NCI-H345 treated with DMSO at 0.1 percent for 48 hours (cell line): ENCODE results near the gene LSM14B.

Source experiments
- DNase-seq: peaks from one replicate; lab custom pipeline; 2025; ENCODE audit not compliant: unreplicated experiment; lab: John Stamatoyannopoulos, UW

LSM14B gene

DNA sequence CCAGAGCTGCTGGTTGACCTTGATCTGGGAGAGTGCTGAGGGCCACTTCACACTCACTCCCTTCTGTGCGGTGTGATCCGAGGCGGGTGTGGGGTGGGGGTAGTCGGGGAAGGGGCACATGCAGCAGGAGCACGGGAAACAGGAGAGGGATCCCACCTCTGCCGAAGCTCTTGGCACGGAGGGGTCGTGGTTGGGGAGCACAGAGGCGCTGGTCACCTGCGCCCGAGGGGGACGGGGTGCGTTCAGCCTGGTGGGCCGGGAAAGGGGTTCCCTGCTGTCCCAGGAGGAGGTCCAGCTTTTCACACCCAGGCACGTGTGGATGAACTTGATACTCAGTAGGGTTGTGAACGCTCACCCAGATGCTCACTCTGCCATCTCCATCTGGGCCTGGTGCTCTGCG, 38.6 kb downstream of the LSM14B start:
- no peak for DNase-seq

DNA sequence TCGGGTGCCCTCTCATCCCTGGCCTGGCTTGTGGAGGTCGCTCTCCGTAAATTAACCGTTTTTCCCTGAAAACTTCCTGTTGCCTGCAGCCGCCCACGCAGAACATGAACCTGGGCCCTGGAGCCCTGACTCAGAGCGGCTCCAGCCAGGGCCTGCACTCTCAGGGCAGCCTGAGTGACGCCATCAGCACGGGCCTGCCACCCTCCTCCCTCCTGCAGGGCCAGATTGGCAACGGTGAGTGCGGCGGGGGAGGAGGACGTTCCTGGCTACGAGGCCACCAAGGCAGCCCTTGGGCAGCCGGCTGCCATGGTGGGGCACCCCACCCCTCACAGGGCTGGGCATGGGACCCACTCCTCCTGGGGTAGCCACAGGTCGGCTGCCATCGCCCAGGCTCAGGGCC, 39.1 kb downstream of the LSM14B start:
- DNase-seq: no peak

DNA sequence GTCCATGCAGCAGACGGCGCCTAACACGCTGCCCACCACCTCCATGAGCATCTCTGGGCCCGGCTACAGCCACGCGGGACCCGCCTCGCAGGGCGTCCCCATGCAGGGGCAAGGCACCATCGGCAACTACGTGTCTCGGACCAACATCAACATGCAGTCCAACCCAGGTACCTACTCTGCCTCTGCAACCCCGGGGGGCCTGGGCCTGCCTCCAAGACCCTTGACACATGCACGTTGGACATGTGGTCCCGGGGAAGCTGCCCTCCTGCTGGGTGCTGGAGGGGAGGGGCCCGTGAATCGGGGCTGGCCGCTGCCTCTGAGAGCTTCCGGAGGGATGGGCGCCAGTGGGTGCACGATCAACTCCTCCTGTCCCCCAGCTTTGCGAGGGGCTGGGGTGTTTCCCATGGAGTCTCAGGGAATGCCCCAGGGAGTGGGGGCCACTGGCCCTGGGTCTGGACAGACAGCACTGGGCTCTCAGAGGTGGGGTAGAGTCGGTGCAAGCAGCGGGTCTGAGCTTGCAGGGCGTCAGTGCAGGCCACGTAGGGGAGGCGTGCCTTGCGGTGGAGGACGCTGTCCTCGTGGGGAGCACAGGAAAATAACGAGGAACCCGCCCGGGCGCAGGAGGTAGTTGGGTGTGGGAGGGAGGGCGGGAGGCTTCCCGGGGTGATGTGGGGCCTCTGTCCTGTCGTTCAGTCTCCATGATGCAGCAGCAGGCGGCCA, 40.6 kb downstream of the LSM14B start:
- DNase-seq: no peak

DNA sequence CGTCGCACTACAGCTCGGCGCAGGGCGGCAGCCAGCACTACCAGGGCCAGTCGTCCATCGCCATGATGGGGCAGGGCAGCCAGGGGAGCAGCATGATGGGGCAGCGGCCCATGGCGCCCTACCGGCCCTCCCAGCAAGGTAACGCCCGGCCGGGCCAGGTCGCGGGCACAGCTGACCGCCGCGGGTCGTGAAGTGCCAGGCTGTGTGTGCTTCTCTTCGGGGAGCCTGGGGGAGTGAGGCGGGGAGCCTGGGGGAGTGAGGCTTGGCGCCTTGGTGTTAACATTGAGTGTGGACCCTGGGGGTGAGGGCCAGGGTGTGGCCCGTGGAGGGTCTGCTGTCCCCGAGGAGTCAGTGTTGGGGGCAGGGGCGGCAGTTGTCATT, 41.2 kb downstream of the LSM14B start:
- no peak for DNase-seq

DNA sequence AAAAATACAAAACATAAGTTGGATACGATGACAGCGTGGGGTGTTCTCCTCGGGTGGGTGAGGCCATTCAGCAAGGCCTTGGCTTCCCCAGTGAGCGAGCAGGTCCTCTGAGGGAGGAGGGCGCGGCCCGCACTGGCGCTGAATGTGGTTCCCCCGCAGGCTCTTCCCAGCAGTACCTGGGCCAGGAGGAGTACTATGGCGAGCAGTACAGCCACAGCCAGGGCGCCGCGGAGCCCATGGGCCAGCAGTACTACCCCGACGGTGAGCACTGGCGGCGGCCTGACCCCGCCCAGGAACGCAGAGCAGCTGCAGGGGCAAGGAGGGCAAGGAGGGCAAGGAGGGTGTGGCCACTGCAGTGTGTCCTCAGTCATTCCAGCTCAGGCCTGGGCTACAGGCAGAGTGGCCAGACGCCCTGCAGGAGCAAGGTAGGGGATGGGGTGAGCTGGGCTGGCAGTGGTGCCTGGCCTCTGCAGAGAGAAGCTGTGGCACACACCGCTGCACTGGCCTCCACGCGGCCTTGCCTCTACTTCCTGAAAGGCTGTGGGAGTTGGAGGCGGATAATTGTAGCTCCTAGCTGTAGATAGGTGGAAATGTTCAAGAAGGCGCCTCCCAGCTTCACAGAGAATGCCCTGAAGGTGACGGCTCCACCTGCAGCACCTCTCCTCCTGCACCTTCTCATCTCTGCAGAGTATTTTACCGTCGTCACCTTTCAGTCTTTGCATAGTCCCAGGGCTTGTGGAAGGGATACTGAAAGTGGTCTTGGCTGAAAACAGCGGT, 41.9 kb downstream of the LSM14B start:
- no peak for DNase-seq

DNA sequence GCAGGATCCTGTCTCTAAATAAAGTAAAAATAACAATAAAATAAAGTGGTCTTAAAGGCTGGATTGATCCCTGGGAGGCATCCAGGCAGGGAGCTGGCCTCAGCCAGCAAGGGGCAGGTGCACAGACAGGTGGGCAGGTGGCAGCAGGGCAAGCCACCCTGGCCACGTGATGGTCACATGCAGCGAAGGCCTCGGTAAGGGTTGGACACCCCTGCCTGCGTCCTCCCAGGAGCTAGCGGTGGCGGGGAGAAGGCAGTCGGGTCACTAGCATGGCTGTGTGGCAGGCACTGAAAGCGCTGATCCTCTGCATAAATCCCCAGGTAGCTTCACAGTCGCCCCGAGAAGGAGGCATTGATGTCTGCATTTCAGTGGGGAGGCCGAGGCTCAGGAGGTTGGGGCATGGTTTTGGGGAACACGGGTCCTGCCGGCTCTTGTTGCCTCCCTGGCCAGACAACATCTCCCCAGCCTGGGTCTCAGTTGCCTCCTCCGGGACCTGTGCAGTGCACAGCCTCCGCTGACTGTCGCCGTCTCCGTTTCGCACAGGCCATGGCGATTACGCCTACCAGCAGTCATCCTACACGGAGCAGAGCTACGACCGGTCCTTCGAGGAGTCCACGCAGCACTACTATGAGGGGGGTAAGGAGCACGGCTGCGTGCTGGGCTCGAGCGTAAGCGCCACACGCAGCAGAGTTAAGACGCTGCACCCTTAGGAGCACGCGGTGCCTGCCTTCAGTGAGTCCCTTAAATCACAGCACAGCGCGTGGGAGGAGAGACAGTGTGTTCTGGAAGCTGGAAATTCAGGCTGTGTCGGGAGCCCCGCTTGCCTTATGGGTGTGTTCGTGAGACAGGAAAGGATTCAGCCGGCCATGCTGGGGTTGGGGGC, 42.8 kb downstream of the LSM14B start:
- no peak for DNase-seq

DNA sequence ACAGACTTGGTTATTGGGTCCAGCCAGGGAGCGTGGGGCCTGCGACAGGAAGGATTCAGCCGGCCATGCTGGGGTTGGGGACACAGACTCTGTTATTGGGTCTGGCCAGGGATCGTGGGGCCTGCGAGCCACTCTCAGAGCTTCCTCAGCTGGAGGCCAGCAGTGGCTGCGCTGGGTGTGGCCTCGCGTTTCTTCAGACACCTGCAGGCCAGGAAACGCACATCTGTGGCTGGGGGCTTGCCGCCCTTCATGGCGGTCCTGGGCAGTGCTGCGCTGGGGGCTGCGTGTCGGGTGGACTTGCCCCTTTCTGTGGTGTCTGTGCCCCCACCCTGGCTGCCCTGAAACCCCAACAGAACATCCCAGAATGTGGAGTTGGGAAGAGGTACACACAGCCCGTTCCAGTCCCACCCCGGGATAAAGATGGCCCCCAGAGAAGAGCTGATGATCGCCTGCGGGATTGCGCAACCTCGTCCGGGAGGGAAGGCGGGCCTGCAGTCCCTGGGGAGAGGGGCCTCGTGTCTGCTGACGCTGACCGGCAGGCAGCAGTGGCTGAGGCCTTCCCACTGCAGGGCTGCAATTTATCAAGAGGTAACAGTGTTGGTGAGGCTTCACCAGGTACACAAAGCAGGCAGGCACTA, 43.6 kb downstream of the LSM14B start:
- DNase-seq: no peak

DNA sequence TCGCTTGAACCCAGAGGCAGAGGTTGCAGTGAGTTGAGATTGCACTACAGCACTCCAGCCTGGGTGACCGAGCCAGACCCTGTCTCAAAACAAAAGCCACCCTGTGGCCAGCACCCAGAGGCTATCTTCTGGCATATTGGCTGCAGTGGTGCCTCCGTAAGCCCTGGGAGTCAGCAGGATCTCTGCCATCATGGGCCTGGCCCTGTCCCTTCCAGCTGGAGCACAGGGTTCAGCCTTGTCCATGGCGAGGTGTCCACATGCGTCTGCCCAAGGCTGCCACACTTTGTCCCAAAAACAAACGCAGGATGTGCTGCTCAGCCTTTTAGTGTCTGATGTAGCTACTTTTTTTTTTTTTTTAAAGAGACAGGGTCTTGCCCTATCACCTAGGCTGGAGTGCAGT, 45.2 kb downstream of the LSM14B start:
- DNase-seq: no peak

DNA sequence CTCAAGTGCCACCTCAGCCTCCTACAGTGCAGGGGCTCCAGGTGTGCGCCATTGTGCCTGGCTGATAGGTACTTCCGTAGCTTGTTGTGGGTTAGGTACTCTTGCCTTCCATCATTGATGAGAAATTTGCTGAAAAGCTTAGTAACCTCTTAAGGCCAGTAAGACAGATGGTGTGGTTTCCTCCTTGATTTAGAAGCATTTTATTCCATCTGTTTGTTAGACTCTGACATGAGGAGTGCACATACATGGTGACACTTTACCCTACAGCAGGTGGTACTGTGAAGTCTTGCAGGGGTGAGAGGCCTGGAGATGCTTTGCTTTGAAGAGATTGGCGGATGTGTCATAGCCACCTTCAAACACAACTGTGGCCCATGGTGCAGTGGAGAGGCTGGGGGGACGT, 45.8 kb downstream of the LSM14B start:
- no peak for DNase-seq

DNA sequence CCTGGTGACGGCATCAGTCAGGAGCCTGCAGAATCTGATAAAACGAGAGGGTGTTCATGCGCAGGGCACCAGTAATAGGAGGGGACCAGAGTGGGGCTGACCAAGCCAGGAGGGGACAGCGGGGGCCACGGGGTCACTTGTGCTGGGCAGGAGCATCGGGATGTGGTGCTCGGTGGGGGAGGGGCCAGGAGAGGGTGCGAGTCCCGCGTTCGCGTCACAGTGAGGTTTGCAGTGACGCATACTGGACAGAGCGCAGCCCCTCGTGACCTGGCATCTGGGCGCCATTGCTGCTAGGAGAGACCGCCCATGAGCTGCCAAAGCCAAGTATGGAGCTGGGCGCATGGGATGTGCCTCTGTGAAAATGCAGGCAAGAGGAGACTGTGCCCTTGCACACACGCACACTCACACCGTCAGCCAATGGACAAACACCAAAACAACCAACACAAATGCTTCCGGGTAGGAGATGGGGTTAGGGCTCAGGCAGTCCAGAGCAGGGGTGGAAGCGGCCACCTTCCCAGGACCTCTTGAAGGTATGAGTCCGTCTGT, 46.7 kb downstream of the LSM14B start:
- DNase-seq: no peak

DNA sequence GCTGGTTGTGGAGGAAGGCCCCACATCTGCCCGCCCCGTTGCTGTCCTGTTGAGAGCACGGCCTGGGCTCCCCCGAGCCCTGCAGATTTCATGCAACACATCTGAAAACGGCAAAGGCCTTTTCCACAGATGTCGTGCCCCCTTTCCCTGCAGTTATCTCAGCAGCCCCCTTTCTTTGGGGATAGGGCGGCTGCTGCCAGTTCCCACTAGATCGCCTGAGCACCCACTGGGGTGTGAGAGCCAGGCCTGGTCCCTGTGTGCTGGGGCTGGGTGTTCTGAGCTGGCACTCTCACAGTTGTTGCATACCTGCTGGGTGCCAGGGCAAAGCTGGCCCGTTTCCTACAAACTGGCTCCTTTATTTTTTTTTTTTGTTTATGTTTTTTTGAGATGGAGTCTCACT, 48.3 kb downstream of the LSM14B start:
- no peak for DNase-seq

DNA sequence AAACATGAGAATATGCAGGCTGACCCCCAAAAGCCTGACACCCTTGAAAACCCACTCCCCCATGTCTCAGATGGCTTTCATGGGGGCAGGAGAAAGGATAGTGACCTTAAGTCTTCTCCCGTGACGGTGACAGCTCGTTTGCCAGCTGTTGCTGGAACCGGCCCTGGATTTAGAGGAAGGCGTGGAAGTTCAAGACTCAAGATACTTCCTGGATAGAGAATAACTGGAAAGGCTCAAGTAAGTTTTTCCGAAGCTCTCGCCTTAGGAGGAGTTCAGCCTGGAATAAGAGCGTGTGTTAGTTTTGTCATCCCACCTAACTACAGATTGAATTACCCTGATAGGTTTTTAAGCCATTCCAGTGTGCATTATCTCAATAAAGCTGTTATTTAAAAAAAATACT, 49.0 kb downstream of the LSM14B start:
- DNase-seq: no peak

DNA sequence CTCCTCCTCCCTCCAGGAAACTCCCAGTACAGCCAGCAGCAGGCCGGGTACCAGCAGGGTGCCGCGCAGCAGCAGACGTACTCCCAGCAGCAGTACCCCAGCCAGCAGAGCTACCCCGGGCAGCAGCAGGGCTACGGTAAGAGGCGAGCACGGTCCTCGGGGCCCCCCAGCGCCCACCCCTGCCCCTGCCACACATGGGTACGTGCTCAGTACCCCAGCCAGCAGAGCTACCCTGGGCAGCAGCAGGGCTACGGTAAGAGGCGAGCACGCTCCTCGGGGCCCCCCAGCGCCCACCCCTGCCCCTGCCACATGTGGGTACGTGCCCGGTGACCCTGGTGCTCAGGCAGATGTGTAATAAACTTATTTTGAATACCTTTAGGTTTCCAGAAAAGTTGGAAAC, 50.4 kb downstream of the LSM14B start:
- no peak for DNase-seq

DNA sequence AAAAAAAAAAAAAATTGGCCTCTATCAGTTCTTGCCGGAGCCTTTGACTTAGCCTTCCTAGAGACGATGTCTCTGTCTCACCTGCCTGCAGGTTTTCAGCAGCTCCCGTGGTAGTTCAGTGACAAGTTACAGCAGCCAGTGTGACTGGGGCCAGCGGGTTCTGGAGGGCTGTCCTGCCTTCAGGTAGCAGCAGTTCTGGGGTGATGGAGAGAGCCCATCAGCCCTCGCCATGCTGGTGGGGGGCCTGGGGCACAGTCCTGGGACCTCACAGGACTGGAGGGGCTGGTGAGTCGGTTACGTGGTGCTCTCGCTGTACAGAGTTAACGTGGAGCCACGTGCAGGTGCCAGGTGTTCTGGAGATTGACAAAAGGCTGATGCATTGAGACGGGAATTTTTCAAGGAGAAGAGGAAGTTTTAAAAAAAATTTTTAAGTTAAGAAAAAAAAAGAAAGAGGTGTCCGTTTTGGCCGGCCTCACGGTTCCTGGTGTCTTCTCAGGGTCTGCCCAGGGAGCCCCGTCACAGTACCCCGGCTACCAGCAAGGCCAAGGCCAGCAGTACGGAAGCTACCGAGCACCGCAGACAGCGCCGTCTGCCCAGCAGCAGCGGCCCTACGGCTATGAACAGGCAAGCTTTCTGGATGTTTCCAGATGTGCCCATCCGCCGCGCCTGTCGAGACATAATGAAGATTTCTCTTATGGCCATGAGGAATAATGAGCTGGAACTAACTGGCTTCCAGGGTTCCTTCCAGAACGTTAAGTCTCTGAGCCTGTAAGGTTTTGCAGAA, 51.9 kb downstream of the LSM14B start:
- no peak for DNase-seq

DNA sequence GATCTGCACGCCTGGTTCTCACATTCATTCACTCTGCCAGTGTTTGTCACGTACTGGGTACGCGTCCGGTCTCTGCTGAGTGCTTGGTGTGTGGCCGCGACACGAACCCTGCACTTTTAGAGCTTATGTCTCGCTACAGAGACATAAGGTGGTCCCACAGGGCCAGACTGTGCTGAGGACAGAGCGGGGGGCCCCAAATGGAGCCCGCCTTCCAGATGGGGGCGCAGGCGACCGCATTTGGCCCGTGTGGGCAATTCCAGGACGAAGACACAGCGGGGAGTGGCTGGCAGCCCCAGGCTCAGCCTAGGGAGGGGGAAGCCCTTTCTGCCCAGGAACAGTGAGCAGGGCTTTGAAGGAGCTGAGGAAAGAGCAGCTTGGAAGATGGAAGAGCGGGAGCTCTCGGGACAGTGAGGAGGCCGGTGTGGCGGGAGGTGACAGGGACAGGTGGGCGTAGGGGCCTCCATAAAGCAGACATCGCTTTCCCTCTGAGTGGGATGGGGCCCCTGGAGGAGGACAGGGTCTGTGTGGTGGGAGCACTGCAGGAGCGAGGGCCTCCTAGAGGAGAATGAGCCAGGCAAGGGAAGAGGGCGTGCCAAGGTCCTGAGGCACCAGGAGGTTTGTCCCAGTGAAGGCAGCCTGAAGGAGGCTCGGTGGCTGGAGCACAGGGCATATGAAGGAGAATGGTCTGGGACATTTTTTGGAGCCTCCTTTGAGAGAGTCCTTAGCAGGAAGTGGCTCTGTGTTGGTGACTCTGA, 52.8 kb downstream of the LSM14B start:
- DNase-seq: no peak

DNA sequence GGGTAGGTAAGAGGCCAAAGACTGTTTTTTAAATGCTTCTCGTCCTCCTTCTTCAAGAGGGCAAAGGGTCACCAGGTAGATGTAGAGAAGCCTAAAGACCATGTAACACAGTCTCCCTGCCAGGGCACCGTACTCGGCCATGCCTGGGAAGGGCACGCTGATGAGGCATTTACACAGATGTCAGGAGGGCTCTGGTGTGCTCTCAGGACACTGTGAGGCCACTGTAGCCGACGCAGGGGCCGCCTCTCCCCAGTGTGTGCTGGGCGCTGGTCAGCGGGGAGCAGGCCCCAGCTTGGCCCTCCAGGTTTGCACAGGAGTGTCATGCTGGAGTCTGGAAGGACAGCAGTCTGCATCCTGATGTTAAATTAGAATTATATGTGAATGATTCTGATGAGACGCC, 53.4 kb downstream of the LSM14B start:
- no peak for DNase-seq

DNA sequence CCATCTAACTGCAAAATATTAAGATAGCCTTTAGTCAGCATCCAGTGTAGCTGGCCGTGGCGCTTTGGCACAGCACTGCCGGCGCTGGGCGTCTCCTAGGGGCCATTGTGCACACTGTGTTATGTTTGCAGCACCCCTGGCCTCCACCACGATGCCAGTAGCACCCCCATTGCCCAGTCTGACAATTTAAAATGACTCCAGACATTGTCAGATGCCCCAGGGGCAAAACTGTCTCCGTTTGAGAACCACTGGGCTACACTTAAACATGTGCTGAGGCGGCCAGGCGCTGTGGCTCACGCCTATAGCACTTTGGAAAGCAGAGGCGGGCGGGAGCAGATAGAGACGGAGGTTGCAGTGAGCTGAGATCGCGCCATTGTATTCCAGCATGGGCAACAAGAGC, 54.6 kb downstream of the LSM14B start:
- no peak for DNase-seq

DNA sequence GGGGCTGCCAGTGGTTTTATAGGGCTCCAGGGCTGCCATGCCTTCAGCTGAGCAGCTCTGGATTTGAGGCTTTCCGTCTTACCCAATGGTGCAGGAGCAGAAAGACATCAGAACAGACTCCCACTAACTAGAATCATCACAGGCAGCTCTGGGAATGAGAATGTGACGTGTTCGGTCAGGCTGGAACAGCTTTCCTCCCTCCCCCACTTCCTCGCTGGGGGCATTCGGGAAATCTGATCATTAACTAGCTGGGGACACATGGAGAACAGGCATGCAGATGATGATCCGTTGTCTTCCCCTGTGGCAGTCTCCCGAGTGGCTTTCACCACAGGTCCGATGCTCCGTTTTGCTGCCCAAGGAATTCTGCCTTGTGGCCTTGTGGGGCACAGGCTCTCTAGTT, 55.0 kb downstream of the LSM14B start:
- no peak for DNase-seq

DNA sequence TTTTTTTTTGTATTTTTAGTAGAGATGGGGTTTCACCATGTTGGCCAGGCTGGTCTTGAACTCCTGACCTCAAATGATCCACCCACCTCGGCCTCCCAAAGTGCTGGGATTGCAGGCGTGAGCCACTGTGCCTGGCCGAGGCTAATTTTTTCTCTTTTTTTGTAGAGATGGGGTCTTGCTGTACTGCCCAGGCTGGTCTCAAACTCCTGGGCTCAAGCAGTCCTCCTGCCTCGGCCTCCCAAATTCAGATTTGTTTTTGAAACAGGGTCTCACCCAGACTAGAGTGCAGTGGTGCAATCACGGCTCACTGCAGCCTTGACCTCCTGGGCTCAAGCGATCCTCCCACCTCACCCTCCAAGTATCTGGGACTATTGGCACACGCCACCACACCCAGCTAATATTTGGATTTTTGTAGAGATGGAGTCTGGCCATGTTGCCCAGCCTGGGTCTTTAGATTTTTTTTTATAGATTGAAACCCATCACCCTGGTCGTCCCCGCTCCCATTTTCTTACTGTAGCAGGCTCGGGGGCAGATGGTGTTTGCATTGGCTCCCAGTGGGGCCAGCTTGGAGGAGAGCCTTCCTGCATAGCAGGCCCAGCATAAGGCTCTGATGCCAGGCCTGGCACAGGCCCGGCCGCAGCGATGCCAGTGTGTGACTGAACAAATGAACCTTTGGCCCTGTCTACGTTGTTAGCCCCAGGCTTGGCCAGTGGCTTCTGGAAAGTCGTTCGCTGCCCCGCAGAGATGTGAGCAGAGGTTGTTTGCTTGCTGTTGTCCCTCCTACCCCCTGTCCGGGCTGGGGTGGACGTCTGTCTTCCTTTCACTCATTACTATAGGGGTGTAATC, 56.3 kb downstream of the LSM14B start:
- no peak for DNase-seq
